CD4-positive, CD25-positive, alpha-beta regulatory T cell (primary cell): ENCODE measurements around the gene ZNF778. TPM values are rescaled to one million over a fixed set of nuclear protein-coding genes. Genes with fewer than 3 reads are reported as not detected.

Experiments
- ATAC-seq, 2 donors: fragments of 150-1000 bp; cut with Tn5 transposase; one replicate each; pipeline ENCODE4 v1.10.0; 2021; ENCODE audit warnings: low read depth in 2 of 2, moderate number of reproducible peaks in 2 of 2, moderate library complexity in 1 of 2
- DNase-seq, 3 donors: peaks; one replicate each; pipeline versions ENCODE4 v3.0.0 to v3.0.0-alpha.2; 2012 to 2022; ENCODE audit warnings: mixed read lengths in 1 of 3
- H3K27ac ChIP-seq: one replicate; pipeline ENCODE4 v1.7.0; 2013; ENCODE audit warnings: mild to moderate bottlenecking, low read length; ENCODE audit not compliant: insufficient read depth, poor library complexity, severe bottlenecking
- H3K27me3 ChIP-seq: one replicate; pipeline ENCODE4 v1.7.0; 2013; ENCODE audit warnings: low read length; ENCODE audit not compliant: control insufficient read depth, insufficient read depth
- H3K36me3 ChIP-seq: one replicate; pipeline ENCODE4 v1.7.0; 2013; ENCODE audit warnings: mild to moderate bottlenecking, low read length, moderate library complexity; ENCODE audit not compliant: control insufficient read depth, insufficient read depth
- H3K4me1 ChIP-seq: 2 replicates; pipeline ENCODE4 v1.7.0; 2013; ENCODE audit warnings: mild to moderate bottlenecking, low read length; ENCODE audit not compliant: insufficient read depth, control insufficient read depth, poor library complexity, severe bottlenecking
- H3K4me3 ChIP-seq: one replicate; pipeline ENCODE4 v1.7.0; 2013; ENCODE audit warnings: low read depth, mild to moderate bottlenecking, low read length, moderate library complexity
- H3K9me3 ChIP-seq, 2 experiments: 1 replicate in 1 of 2; 2 replicates in 1 of 2; pipeline ENCODE4 v1.7.0; 2013; ENCODE audit warnings: low read length in 2 of 2, mild to moderate bottlenecking in 1 of 2, moderate library complexity in 1 of 2; ENCODE audit not compliant: control insufficient read depth in 2 of 2
- H3K27ac Mint-ChIP-seq, 3 donors: one replicate each; pipeline ENCODE4 v1.8.0; 2020 to 2022; ENCODE audit warnings: mild to moderate bottlenecking in 3 of 3, mixed read lengths in 3 of 3, moderate library complexity in 2 of 3
- H3K27me3 Mint-ChIP-seq: one replicate; pipeline ENCODE4 v1.8.0; 2022; ENCODE audit warnings: mild to moderate bottlenecking, mixed read lengths
- H3K36me3 Mint-ChIP-seq: one replicate; pipeline ENCODE4 v1.8.0; 2020; ENCODE audit warnings: mixed read lengths
- H3K4me1 Mint-ChIP-seq, 4 donors: one replicate each; pipeline ENCODE4 v1.8.0; 2020 to 2022; ENCODE audit warnings: mixed read lengths in 4 of 4, mild to moderate bottlenecking in 1 of 4
- H3K4me3 Mint-ChIP-seq, 4 donors: one replicate each; pipeline ENCODE4 v1.8.0; 2020 to 2022; ENCODE audit warnings: mild to moderate bottlenecking in 4 of 4, mixed read lengths in 4 of 4, moderate library complexity in 3 of 4
- H3K9me3 Mint-ChIP-seq, 7 donors: one replicate each; pipeline ENCODE4 v1.8.0; 2020 to 2022; ENCODE audit warnings: mixed read lengths in 7 of 7, mild to moderate bottlenecking in 3 of 7, moderate library complexity in 2 of 7
- polyA plus RNA-seq, 4 donors: library from polyadenylated mRNA; unstranded; fragments of 300-500 nt; fragmentation: Illumina TruSeq; gene quantifications; one replicate each; pipeline ENCODE4 v1.2.3, GENCODE V29; 2021
- total RNA-seq: library from RNA; stranded (reverse); gene quantifications from one replicate; pipeline ENCODE4 v1.2.3, GENCODE V29; 2022

Gene ZNF778
- total and polyA plus RNA-seq, 5 donors from 2014 or later = 3.3 to 7.9 (median 4.5) TPM

DNA sequence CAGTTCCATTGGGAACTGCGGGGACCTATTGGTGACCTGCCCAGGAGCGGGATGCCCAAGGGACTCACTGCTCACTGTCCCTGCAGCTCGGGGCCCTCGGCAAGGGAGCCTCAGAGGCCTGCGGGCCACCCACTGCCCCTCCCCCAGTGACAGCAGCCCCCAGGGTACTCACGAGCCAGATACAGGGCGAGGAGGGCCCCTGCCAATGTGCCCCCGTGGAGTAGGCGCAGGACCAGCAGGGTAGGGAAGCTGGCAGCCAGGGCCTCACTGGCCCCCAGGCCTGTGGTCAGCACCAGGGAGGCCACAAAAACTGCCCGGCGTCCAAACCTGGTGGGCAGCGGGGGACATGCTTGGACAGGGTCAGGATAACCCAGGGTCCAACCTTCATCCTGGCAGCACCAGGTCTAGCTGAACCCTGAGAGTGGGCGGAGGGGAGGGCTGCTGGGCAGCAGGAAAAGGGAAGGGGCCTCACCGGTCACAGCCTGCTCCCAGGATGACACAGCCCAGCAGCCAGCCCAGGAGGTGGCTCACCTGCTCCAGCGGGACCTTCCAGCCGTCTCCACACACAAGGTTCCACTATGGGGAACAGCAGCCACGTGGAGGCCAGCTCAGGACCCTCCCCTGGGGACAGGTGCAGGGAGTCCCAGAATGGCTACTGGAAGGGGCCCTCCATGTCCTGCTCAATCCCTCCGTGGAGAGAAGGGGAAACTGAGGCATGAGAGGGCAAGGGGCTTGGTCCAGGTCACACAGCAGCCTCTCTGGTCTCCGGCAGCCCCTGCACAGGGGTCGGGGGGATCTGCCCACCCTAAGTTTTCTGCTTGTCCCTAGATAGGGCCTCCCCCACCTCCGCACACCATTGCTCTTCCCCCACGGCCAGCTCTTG is 18.0 kb upstream of the ZNF778 start:
- H3K4me3 Mint-ChIP-seq = peak overlapping the region in 3 of 4 donors; percentile 32 to 64 (median 33)

GRCh38 chr16:89200124-89200849 is 17.2 kb upstream of the ZNF778 start, which contains the start of gene SLC22A31:
TSS of gene SLC22A31 (minus strand) at chr16:89200537. CDS start at chr16:89200501, 36 bp downstream.
- no peak within 1 kb of the TSS for H3K4me3 ChIP-seq
- peaks cover 0 to 6% (median 0%) of the 10 kb centered on the region in 7 donors for H3K9me3 Mint-ChIP-seq
- H3K4me3 Mint-ChIP-seq = peak within 1 kb of the TSS; percentile 32 to 65 (median 51)
- H3K27me3 ChIP-seq = peaks cover 14% of the 10 kb centered on the region
- DNase-seq (no peak), ATAC-seq (no peak)
- H3K4me1 ChIP-seq = peaks cover 14% of the 10 kb centered on the region
- no peaks in the 10 kb centered on the region for H3K36me3 Mint-ChIP-seq
- H3K9me3 ChIP-seq = no peaks in the 10 kb centered on the region
- peaks cover 33% of the 10 kb centered on the region for H3K27me3 Mint-ChIP-seq
- H3K4me1 Mint-ChIP-seq = peaks cover 0 to 21% (median 8%) of the 10 kb centered on the region in 4 donors
- H3K27ac Mint-ChIP-seq = no peak within 1 kb of the TSS
- H3K36me3 ChIP-seq = no peaks in the 10 kb centered on the region
- H3K27ac ChIP-seq = no peak within 1 kb of the TSS

More for the DNA sequence above, 18.0 kb upstream of the ZNF778 start:
- Histone ChIP-seq H3K27ac (no peak overlapping the region), H3K27me3 (peaks cover 14% of the 10 kb centered on the region), H3K4me1 (peaks cover 14% of the 10 kb centered on the region), H3K36me3 (no peaks in the 10 kb centered on the region), H3K9me3 (no peaks in the 10 kb centered on the region), H3K4me3 (no peak overlapping the region)
- no peak for ATAC-seq
- peaks cover 0 to 7% (median 0%) of the 10 kb centered on the region in 7 donors for H3K9me3 Mint-ChIP-seq
- H3K36me3 Mint-ChIP-seq = no peaks in the 10 kb centered on the region
- no peak overlapping the region for H3K27ac Mint-ChIP-seq
- H3K27me3 Mint-ChIP-seq = peaks cover 33% of the 10 kb centered on the region
- peaks cover 0 to 21% (median 8%) of the 10 kb centered on the region in 4 donors for H3K4me1 Mint-ChIP-seq
- no peak for DNase-seq

GRCh38 chr16:89200850-89201411 is 16.6 kb upstream of the ZNF778 start:
- no peak overlapping the region for H3K27ac ChIP-seq
- H3K4me1 Mint-ChIP-seq = peaks cover 0 to 21% (median 8%) of the 10 kb centered on the region in 4 donors
- no peaks in the 10 kb centered on the region for H3K36me3 ChIP-seq
- peaks cover 0 to 6% (median 0%) of the 10 kb centered on the region in 7 donors for H3K9me3 Mint-ChIP-seq
- no peak overlapping the region for H3K4me3 ChIP-seq
- peak overlapping the region in 3 of 4 donors; percentile 32 to 65 (median 59) for H3K4me3 Mint-ChIP-seq
- ATAC-seq (peak in 1 of 2 donors; percentile 2), DNase-seq (no peak)
- H3K4me1 ChIP-seq = peaks cover 14% of the 10 kb centered on the region
- peaks cover 33% of the 10 kb centered on the region for H3K27me3 Mint-ChIP-seq
- no peaks in the 10 kb centered on the region for H3K36me3 Mint-ChIP-seq
- H3K27ac Mint-ChIP-seq = no peak overlapping the region
- H3K9me3 ChIP-seq = no peaks in the 10 kb centered on the region
- H3K27me3 ChIP-seq = peaks cover 14% of the 10 kb centered on the region

DNA sequence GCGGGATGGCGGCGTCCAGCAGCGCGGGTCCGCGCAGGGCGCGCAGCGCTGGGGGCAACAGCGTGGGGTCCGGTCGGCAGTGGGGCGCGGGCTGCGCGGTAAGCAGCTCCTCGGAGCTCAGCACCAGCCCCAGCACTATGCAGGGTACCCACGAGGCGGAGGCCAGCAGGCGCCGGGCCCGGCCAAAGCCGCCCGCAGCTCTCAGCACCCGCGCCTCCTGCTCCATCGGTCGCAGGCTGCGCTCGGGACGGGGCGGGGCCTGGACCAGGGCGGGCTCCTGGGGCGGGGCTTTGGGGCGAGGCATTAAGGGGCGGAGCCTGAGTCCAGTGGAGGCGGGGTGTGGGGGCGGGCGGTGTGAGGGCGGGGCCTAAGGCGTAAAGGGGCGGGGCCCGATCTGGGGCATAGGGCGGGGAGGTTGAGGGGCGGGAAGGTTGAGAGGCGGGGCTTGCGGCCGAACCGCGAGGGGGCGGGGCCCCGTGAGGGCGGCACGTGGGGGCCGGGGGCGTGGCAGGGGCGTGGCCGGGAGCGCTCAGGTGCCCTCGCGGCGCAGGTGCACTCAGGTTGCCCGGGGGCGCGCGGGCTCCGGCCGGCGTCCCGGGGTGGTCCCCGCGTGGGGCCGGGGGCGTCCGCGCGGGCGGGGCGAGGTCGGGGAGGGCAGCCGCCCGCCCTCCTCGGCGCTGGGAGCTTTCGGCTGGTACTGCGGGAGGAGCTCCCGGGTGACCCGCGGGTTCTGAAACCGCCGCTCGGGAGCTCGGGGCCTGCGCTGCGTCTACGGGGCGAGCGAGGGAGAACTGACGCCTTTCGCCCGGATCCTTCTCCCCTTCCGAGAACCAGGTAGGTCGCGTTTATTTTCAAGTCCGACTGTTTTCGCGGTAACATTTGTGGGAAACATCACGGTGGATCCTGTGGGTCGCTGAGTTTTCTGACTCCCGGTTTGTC is 15.8 kb upstream of the ZNF778 start:
- DNase-seq = peak; percentile 48 to 68 (median 63)
- Mint-ChIP-seq H3K9me3 (peaks cover 0 to 6% (median 0%) of the 10 kb centered on the region in 7 donors), H3K27me3 (peaks cover 37% of the 10 kb centered on the region), H3K27ac (no peak overlapping the region), H3K36me3 (no peaks in the 10 kb centered on the region), H3K4me3 (peak overlapping the region; percentile 47 to 75 (median 69)), H3K4me1 (peaks cover 0 to 21% (median 8%) of the 10 kb centered on the region in 4 donors)
- Histone ChIP-seq H3K9me3 (no peaks in the 10 kb centered on the region), H3K27ac (no peak overlapping the region), H3K27me3 (peaks cover 14% of the 10 kb centered on the region), H3K4me3 (no peak overlapping the region), H3K36me3 (no peaks in the 10 kb centered on the region), H3K4me1 (peaks cover 14% of the 10 kb centered on the region)
- peak; percentile 72 to 73 for ATAC-seq

- no peak overlapping the region for H3K4me3 ChIP-seq
- H3K27ac Mint-ChIP-seq = no peak overlapping the region
Observed at GRCh38 chr16:89202422-89203215, 14.9 kb upstream of the ZNF778 start.

GRCh38 chr16:89207993-89208392 is 9.5 kb upstream of the ZNF778 start:
- peaks cover 37% of the 10 kb centered on the region for H3K27me3 Mint-ChIP-seq
- H3K27me3 ChIP-seq = peaks cover 11% of the 10 kb centered on the region
- H3K36me3 ChIP-seq = no peaks in the 10 kb centered on the region
- DNase-seq (no peak), ATAC-seq (no peak)
- no peak overlapping the region for H3K27ac Mint-ChIP-seq
- H3K4me3 Mint-ChIP-seq = no peak overlapping the region
- no peak overlapping the region for H3K4me3 ChIP-seq
- peaks cover 0 to 3% (median 0%) of the 10 kb centered on the region in 7 donors for H3K9me3 Mint-ChIP-seq
- no peaks in the 10 kb centered on the region for H3K9me3 ChIP-seq
- no peaks in the 10 kb centered on the region for H3K4me1 ChIP-seq
- H3K4me1 Mint-ChIP-seq = peaks cover 0 to 4% (median 3%) of the 10 kb centered on the region in 4 donors
- H3K36me3 Mint-ChIP-seq = no peaks in the 10 kb centered on the region
- no peak overlapping the region for H3K27ac ChIP-seq

More at GRCh38 chr16:89202422-89203215, 14.9 kb upstream of the ZNF778 start:
- Mint-ChIP-seq H3K9me3 (peaks cover 0 to 6% (median 0%) of the 10 kb centered on the region in 7 donors), H3K4me3 (peak overlapping the region; percentile 67 to 77 (median 74)), H3K4me1 (peaks cover 0 to 21% (median 8%) of the 10 kb centered on the region in 4 donors), H3K36me3 (no peaks in the 10 kb centered on the region), H3K27me3 (peaks cover 43% of the 10 kb centered on the region)
- H3K9me3 ChIP-seq = no peaks in the 10 kb centered on the region
- H3K4me1 ChIP-seq = peaks cover 14% of the 10 kb centered on the region
- H3K27me3 ChIP-seq = peaks cover 14% of the 10 kb centered on the region
- ATAC-seq (no peak), DNase-seq (no peak)
- no peaks in the 10 kb centered on the region for H3K36me3 ChIP-seq
- H3K27ac ChIP-seq = no peak overlapping the region
